ENCODE measurements around the gene KLHDC3. TPM values are rescaled to one million over a fixed set of nuclear protein-coding genes. Genes with fewer than 3 reads are reported as not detected.
A peak's percentile ranks its signal among the peaks of the same experiment; 100 is the strongest.

The KLHDC3 gene
- total and polyA plus RNA-seq, 2 of the 13 experiments (the other 11 are each of a cell fraction or from before 2014, with no cell fraction given), result 78.3 to 91.5 TPM

GRCh38 chr6:43021270-43022047 is 7.4 kb downstream of the KLHDC3 start, which contains the start of gene RRP36 (continued):
- peak; percentile 48; the same call in 1 of the 2 replicates for TF ChIP-seq ZNF318 (CRISPR knock-in tag; IDR thresholded peaks at IDR 0.05)
- no peak for TF ChIP-seq ZNF30 (CRISPR knock-in tag; IDR thresholded peaks at IDR 0.05)
- TF ChIP-seq MYPOP (CRISPR knock-in tag; IDR thresholded peaks at IDR 0.05), result peak; percentile 42; the same call in 1 of the 2 replicates
- TF ChIP-seq ZNF101 (CRISPR knock-in tag; IDR thresholded peaks at IDR 0.05; ENCODE audit: borderline replicate concordance, low read depth), result no peak
- no peak for TF ChIP-seq GZF1 (CRISPR knock-in tag; IDR thresholded peaks at IDR 0.05)
- TF ChIP-seq ZNF501 (CRISPR knock-in tag; IDR thresholded peaks at IDR 0.05), result peak; percentile 68; the same call in 1 of the 2 replicates
- no peak for TF ChIP-seq ZNF12 (CRISPR knock-in tag; IDR thresholded peaks at IDR 0.05)
- TF ChIP-seq MEIS1 (CRISPR knock-in tag; IDR thresholded peaks at IDR 0.05; ENCODE audit: borderline replicate concordance), result peak; percentile 50; the same call in 1 of the 2 replicates
- TF ChIP-seq ZFP82 (CRISPR knock-in tag; IDR thresholded peaks at IDR 0.05; ENCODE audit: borderline replicate concordance), result no peak
- no peak for TF ChIP-seq HNF1A (IDR thresholded peaks at IDR 0.05; ENCODE audit: low read depth)
- no peak for TF ChIP-seq HNF1A (CRISPR knock-in tag; IDR thresholded peaks at IDR 0.05; ENCODE audit: borderline replicate concordance)
- peak; percentile 27; the same call in 1 of the 2 replicates for TF ChIP-seq CREB3 (CRISPR knock-in tag; IDR thresholded peaks at IDR 0.05)
- no peak for TF ChIP-seq ZBTB7B (CRISPR knock-in tag; IDR thresholded peaks at IDR 0.05)
